HG02642 (cell line): ENCODE data around the gene CCL17.

ENCODE experiments used
- ATAC-seq: cut with Tn5 transposase; IDR thresholded peaks from one replicate; pipeline ENCODE4 v1.9.1; 2021; ENCODE audit warnings: mild to moderate bottlenecking; ENCODE audit not compliant: unreplicated experiment, poor library complexity

CCL17 gene

GRCh38 chr16:57377080-57377841, 27.3 kb upstream of the CCL17 start:
- peak; percentile 71 for ATAC-seq

GRCh38 chr16:57379579-57379978, 25.0 kb upstream of the CCL17 start:
- ATAC-seq: no peak

GRCh38 chr16:57380671-57381462, 23.7 kb upstream of the CCL17 start:
- no peak for ATAC-seq

- no peak for ATAC-seq
These were observed 22.6 kb upstream of the CCL17 start for GRCh38 chr16:57381791-57382534.

- no peak for ATAC-seq
These were observed 21.9 kb upstream of the CCL17 start for GRCh38 chr16:57382535-57383275.

- no peak for ATAC-seq
These were observed 21.0 kb upstream of the CCL17 start for GRCh38 chr16:57383276-57384247.

GRCh38 chr16:57384248-57385070, 20.1 kb upstream of the CCL17 start:
- no peak for ATAC-seq

- ATAC-seq: no peak
These were observed 19.5 kb upstream of the CCL17 start for GRCh38 chr16:57385083-57385482.

- ATAC-seq: no peak
These were observed 18.1 kb upstream of the CCL17 start for GRCh38 chr16:57386381-57386951.

GRCh38 chr16:57387598-57388354, 16.8 kb upstream of the CCL17 start:
- peak; percentile 39 for ATAC-seq

- ATAC-seq: peak; percentile 62
These were observed 16.0 kb upstream of the CCL17 start for GRCh38 chr16:57388359-57389086.

- no peak for ATAC-seq
These were observed 15.5 kb upstream of the CCL17 start for GRCh38 chr16:57389087-57389468.

GRCh38 chr16:57390636-57391295, 13.8 kb upstream of the CCL17 start:
- ATAC-seq: no peak

- ATAC-seq: no peak
These were observed 13.3 kb upstream of the CCL17 start for GRCh38 chr16:57391300-57391699.

- no peak for ATAC-seq
These were observed 12.9 kb upstream of the CCL17 start for GRCh38 chr16:57391708-57392107.

- no peak for ATAC-seq
These were observed 11.9 kb upstream of the CCL17 start for GRCh38 chr16:57392694-57393093.
